ENCODE data around the gene BMPR2.

DNA sequence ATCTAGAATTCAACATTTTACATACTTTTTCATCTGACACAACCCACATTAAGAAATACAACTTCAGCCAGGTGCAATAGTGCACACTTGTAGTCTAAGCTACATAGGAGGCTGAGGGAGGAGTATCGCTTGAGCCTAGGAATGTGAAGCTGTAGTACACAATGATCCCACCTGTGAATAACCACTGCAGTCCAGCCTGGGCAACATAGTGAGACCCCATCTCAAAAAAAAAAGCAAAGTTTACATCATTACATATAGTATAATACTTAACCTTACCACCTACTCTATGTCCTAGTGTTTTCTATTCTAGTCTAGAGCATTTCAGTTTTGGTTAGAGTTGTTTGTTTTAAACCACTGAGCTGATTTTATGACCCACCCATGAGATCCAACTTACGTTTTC is 172.1 kb downstream of the BMPR2 start:
- TF ChIP-seq, protein P1, sequence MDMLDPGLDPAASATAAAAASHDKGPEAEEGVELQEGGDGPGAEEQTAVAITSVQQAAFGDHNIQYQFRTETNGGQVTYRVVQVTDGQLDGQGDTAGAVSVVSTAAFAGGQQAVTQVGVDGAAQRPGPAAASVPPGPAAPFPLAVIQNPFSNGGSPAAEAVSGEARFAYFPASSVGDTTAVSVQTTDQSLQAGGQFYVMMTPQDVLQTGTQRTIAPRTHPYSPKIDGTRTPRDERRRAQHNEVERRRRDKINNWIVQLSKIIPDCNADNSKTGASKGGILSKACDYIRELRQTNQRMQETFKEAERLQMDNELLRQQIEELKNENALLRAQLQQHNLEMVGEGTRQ (IDR thresholded peaks at IDR 0.05; ENCODE audit: low read length), result no peak
- TF ChIP-seq, protein P2, sequence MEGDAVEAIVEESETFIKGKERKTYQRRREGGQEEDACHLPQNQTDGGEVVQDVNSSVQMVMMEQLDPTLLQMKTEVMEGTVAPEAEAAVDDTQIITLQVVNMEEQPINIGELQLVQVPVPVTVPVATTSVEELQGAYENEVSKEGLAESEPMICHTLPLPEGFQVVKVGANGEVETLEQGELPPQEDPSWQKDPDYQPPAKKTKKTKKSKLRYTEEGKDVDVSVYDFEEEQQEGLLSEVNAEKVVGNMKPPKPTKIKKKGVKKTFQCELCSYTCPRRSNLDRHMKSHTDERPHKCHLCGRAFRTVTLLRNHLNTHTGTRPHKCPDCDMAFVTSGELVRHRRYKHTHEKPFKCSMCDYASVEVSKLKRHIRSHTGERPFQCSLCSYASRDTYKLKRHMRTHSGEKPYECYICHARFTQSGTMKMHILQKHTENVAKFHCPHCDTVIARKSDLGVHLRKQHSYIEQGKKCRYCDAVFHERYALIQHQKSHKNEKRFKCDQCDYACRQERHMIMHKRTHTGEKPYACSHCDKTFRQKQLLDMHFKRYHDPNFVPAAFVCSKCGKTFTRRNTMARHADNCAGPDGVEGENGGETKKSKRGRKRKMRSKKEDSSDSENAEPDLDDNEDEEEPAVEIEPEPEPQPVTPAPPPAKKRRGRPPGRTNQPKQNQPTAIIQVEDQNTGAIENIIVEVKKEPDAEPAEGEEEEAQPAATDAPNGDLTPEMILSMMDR (IDR thresholded peaks at IDR 0.05; ENCODE audit: control extremely low read depth in 1 of 3, insufficient read depth in 1 of 3, low read depth in 1 of 3, low read length in 3 of 3), result no peak
- TF ChIP-seq CBX8 (IDR thresholded peaks at IDR 0.05; ENCODE audit: borderline replicate concordance, low read depth, low read length), result no peak
- no peak for TF ChIP-seq POLR2AphosphoS5 (IDR thresholded peaks at IDR 0.05; ENCODE audit: low read depth, low read length)
- no peak for TF ChIP-seq POLR2A (IDR thresholded peaks at IDR 0.05; ENCODE audit: control extremely low read depth in 1 of 2, low read depth in 2 of 2, low read length in 2 of 2)
- TF ChIP-seq CEBPB (IDR thresholded peaks at IDR 0.05; ENCODE audit: low read depth, low read length), result no peak
